ENCODE results near the gene ZDHHC6. TPM values are rescaled to one million over a fixed set of nuclear protein-coding genes. Genes with fewer than 3 reads are reported as not detected.
"Not testable (repeated sequence)": the region's sequence is repeated elsewhere in the genome, so short reads cannot be mapped to it uniquely, and the experiment has no call there.

The ZDHHC6 gene, protein sequence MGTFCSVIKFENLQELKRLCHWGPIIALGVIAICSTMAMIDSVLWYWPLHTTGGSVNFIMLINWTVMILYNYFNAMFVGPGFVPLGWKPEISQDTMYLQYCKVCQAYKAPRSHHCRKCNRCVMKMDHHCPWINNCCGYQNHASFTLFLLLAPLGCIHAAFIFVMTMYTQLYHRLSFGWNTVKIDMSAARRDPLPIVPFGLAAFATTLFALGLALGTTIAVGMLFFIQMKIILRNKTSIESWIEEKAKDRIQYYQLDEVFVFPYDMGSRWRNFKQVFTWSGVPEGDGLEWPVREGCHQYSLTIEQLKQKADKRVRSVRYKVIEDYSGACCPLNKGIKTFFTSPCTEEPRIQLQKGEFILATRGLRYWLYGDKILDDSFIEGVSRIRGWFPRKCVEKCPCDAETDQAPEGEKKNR
- 10 to 100 TPM; 49.4 to 82.7 (median 67.4) TPM for polyA plus RNA-seq (ENCODE audit: insufficient read depth in 1 of 5, insufficient read length in 5 of 5, low replicate concordance in 1 of 5)
- long read RNA-seq, donor 1, transcript ZDHHC6-204 (4 exons, 538 nt) = minor isoform, 6 of 23 reads
- long read RNA-seq, donor 1, transcript ZDHHC6-202 (11 exons, 2,170 nt) = major isoform, 11 of 23 reads
- long read RNA-seq, donor 1, partial matches to known transcripts = 0 of 23 reads
- long read RNA-seq, donor 1, other reads (novel, unspliced or antisense) = 5 of 23 reads
- long read RNA-seq, donor 2, transcript ZDHHC6-204 (4 exons, 538 nt) = major isoform, 5 of 7 reads
- long read RNA-seq, donor 2, partial matches to known transcripts = 0 of 7 reads
- long read RNA-seq, donor 2, other reads (novel, unspliced or antisense) = 0 of 7 reads
- long read RNA-seq, donor 3, transcript ZDHHC6-204 (4 exons, 538 nt) = major isoform, 8 of 10 reads
- long read RNA-seq, donor 3, partial matches to known transcripts = 0 of 10 reads
- long read RNA-seq, donor 3, other reads (novel, unspliced or antisense) = 0 of 10 reads
- long read RNA-seq, donor 4, transcript ZDHHC6-204 (4 exons, 538 nt) = major isoform, 8 of 9 reads
- long read RNA-seq, donor 4, partial matches to known transcripts = 0 of 9 reads
- long read RNA-seq, donor 4, other reads (novel, unspliced or antisense) = 0 of 9 reads
- long read RNA-seq, donor 5, transcript ZDHHC6-204 (4 exons, 538 nt) = major isoform, 6 of 16 reads
- long read RNA-seq, donor 5, partial matches to known transcripts = 6 of 16 reads
- long read RNA-seq, donor 5, other reads (novel, unspliced or antisense) = 0 of 16 reads
- long read RNA-seq, donor 6, transcript ZDHHC6-204 (4 exons, 538 nt) = major isoform, 6 of 12 reads
- long read RNA-seq, donor 6, transcript ZDHHC6-202 (11 exons, 2,170 nt) = major isoform, 6 of 12 reads
- long read RNA-seq, donor 6, partial matches to known transcripts = 0 of 12 reads
- long read RNA-seq, donor 6, other reads (novel, unspliced or antisense) = 0 of 12 reads
- long read RNA-seq, donor 7, partial matches to known transcripts = 0 of 4 reads
- long read RNA-seq, donor 7, other reads (novel, unspliced or antisense) = 0 of 4 reads
- long read RNA-seq, donor 8, transcript ZDHHC6-204 (4 exons, 538 nt) = major isoform, 5 of 7 reads
- long read RNA-seq, donor 8, partial matches to known transcripts = 0 of 7 reads
- long read RNA-seq, donor 8, other reads (novel, unspliced or antisense) = 0 of 7 reads

DNA sequence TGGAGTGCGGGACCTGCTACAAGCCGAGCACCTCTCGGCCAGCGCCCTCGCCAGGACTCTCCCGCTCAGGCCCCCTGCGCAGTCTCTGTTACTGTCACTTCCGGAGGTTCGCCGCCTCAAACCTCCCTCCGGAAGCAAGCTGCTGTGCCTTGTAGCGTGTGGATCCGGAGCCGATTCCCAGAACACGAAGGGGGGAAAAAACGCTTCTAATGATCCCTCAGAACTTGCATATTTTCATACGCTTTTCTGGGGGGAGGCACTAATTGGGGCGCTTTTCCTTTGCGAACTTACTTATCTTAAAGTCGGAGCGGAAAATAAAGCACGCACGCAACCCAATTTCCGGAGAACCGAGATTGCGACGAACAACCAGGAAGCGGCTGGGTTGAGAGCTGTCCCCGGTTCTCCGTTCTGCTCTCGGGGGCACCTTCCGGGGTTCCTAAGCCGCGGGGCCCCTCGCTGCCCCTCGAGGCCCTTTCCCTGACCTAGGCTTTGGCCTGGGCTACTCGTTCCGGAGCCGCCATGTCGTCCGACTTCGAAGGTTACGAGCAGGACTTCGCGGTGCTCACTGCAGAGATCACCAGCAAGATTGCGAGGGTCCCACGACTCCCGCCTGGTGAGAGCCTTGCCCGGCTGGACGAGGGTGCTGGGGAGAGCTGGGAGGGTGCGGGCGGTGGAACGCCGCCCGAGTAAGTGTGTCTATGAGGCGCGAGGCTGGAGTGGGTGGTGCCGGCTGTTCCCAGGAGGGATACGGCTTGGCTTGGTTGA lies at the start of gene ZDHHC6, which contains the start of gene VTI1A:
TSS of gene ZDHHC6 (minus strand) at position 60 of the 765 bp plus-strand sequence. CDS start 1,478 bp downstream, outside the sequence.
TSS of gene VTI1A (plus strand) at position 361 of the 765 bp plus-strand sequence. CDS start at position 520, 159 bp downstream.
- DNase-seq = peak; percentile 85

DNA sequence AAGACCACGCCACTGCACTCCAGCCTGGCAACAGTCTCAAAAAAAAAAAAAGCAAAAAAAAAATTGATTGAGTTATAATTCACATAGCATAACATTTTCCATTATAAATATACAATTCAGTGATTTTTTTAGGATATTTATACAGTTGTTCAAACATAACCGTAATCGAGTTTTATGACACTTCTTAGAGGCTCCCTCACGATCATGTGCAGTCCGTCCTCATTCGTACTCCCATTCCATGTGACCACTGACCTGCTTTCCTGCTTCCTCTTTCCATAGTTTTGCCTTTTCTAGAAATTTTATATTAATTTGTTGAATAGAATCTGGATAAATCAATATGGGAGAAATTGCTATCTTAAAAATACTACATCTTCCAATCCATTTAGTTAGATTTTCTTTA lies 46.0 kb upstream of the ZDHHC6 start:
- DNase-seq = no peak

DNA sequence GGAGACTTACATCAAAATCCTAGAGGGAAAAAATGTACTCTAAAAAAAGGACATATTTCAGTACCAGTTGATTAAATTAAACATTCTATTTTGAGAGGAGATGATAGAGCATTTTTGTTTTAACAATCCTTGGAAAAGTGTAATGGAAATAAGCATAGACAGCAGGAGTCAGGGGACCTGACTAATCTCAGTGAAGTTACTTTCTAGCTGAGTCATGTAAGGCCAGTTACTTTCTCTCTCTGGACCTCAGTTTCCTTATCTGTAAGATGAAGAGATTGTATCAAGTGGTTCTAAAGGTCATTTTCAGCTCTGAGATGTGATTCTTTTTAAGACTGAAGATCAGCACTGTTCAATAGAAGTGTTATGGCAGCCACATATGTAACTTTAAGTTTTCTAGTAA lies 44.4 kb upstream of the ZDHHC6 start:
- DNase-seq = no peak

DNA sequence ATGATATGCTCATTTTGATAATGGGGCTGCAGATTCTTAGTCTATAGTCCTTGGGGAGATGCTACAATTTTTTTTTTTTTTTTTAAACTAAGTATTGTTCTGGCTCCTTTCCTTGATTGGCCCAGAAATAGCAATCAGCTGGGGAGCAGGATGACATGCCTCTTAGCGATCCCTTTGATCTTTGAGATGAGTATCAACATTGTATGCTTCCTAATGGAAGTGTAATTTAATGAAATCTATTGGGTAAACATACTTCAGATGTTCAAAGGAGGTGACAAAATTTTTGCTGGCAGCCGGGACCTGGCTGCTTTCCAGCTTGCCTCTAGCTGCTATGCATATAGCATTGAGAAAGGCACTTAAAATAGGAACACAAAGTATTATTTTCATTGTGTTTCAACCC lies 43.8 kb upstream of the ZDHHC6 start:
- DNase-seq = peak; percentile 82 to 84

DNA sequence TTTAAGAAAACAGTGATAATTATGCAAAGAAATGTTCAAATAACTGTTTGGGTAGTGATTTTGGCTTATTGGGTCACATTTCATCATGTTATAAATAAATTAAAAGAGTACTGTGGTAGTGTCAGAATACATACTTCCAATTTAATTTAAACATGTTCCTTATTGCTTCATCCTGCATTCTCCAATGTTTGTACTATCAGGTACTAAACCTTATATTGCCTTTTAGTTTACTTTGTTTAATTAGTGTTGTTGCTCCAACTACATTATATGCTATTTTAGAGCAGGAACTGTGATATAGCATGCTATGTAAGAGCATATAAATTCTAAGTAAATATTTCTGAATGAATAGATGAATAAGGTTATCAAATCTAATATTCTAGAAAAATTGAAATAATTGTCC lies 41.2 kb upstream of the ZDHHC6 start:
- DNase-seq = no peak

DNA sequence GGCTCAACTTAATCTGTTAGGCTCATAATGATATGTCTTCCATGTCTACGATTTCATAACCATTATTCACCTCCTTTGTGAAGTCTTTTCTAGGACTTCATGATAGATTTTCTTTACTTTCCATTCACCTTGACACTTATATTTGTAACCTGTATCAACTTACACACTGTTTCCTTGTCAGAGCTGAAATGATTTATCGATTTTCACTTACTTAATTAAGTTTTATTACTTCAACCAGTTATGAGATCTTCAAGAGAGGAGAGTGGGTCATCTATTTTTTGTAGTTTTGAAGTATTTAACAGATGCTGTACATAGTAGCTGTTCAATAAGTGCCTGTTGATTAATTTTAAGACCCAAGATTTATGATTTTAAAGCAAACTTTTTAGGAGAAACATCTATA lies 37.7 kb upstream of the ZDHHC6 start:
- DNase-seq = no peak

DNA sequence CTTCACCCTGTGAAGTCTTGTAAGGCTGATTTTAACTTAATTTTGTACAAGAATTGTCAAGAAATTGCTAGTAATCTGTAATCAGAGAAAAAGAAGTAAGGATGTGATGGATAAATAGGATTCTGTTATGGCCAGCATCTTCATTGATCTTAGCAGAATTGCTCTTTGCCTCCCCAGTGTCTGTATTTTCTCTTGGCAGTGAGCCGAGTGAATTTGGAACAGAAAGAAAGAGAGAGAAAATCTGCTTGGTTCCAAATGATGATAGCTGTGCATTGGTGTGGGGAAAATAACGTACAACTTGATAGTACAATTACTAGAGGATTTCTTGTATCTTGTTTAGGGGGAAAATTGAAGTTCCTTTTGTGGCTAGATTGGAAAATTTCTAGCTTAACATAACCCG lies 34.9 kb upstream of the ZDHHC6 start:
- peak; percentile 54 for DNase-seq

DNA sequence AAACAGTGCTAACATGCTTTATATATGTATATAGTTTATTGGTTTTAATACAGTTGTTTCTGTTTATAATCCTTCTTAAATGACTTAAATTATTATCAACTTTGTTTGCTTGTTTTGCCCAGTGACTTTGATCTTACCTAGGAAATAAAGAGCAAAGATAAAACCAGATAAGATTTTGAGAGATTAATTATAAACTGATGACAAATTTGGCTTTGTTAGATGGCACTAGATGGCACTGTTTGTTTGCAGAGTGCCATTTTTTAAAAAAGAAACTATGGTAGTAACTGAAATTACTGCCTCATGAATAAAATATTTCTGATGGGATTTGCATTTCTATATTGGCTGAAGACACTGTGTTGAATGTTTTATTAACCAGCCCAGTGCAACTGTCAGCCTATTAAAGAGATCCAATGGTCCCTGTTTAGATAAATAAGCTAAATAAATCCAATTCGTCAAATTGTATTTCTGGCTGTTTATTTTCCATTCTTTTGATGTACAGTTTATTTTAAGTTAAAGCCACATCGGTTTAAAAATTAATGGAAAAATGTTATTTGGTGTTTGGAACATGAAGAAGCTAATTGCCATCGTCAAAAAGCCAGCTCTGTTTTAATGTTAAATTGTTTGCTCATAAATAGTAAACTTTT lies 29.0 kb upstream of the ZDHHC6 start:
- DNase-seq = peak in 1 of 2 donors; percentile 28

DNA sequence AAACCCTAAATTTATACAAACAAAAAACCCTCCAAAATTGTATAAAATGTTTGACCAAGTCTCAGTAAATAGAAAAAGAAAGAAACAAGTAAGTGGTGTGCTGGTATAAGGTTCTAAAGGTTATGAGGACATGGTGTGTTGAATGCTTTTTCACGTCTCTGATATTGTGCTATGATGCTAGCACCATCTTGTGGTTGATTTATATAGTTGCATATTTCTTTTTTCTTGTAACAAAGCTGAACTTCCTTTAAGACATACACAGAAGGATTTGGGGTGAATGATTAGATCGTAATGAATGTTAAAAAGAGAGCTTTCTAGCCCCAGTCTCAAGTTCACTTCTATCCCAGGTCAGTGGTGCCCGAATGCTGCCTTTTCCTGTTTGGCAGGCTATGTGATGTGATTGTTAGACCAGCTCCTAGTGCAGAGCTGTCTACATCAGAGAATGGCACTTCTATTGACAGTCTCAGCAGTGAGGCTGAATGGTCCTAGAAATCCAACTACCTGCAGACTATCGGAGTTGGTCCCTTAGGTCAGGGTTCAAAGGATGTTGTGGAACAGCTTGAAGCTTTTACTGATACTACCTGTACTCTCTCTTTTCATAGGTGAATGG lies 25.3 kb upstream of the ZDHHC6 start:
- DNase-seq = no peak

DNA sequence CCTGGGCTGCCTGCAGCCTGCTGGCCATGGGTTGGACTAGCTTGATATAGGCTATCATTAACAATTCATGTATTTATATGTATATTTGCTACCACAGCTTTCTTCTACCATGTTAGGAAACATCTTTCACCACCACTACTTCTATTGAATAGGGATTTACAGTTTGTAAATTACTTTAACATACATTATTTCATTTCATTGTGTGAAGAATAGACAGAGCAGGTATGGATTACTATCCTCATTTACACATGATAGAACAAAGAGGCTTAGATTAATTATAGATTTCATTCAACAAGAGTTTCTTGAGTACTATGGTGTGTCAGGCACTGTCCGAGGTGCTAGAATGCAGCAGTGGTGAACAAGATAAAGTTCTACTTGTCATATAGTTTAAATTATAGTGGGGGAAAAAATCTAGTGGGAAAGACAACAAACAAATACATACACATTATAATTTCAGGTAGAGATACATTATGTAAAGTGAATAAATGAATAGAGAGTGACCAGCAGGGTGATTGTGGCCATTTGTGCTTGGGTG lies 20.9 kb upstream of the ZDHHC6 start:
- no peak for DNase-seq

DNA sequence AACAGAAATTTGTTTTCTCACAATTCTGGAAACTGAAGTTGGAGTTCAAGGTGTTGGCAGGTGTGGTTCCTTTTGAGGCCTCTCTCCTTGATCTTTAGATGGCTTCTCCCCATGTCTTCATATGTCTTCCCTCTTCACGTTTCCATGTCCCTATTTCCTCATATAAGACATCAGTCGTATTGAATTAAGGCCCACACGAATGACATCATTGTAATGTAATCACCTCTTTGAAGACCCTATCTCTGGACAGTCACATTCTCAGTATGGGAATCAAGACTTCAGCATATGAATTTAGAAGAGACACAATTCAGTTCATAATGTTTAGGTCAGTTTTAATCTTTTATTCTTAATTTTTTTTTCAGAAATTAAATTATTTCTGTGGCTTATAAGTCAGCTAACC lies 20.1 kb upstream of the ZDHHC6 start:
- no peak for DNase-seq

DNA sequence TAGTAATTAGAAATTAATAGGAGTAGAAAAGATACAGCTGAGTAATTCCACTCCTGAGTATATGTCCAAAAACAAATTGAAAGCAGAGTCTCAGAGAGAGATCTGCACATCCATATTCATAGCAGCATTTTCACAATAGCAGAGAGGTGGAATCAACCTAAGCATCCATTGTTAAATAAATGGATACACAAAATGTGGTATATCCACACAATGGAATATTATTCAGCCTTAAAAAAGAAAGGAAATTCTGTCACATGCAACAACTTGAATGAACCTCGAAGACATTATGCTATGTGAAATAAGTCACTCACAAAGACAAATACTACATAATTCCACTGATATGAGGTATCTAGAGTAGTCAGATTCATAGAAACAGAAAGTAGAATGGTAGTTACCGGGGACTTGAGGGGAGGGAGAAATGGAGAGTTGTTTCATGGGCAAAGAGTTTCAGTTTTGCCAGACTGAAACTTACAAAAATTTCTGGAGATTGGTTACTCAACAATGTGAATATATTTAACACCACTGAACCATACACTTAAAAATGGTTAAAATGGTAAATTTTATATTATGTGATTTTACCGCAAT lies 18.7 kb upstream of the ZDHHC6 start:
- no peak for DNase-seq

DNA sequence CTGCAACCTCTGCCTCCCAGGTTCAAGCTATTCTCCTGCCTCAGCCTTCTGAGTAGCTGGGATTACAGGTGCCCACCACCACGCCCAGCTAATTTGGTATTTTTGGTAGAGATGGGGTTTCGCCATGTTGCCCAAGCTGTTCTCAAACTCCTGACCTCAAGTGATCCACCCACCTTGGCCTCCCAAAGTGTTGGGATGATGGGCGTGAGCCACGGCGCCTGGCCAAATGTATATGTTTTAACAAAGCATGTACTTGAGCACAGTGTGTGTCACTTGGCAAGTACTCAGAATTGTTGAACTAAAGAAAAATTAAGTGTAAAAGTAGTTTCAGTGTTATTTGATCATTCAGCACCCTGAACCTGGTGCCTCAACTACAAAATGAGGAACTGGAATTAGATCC lies 17.4 kb upstream of the ZDHHC6 start:
- not testable (repeated sequence) for DNase-seq

DNA sequence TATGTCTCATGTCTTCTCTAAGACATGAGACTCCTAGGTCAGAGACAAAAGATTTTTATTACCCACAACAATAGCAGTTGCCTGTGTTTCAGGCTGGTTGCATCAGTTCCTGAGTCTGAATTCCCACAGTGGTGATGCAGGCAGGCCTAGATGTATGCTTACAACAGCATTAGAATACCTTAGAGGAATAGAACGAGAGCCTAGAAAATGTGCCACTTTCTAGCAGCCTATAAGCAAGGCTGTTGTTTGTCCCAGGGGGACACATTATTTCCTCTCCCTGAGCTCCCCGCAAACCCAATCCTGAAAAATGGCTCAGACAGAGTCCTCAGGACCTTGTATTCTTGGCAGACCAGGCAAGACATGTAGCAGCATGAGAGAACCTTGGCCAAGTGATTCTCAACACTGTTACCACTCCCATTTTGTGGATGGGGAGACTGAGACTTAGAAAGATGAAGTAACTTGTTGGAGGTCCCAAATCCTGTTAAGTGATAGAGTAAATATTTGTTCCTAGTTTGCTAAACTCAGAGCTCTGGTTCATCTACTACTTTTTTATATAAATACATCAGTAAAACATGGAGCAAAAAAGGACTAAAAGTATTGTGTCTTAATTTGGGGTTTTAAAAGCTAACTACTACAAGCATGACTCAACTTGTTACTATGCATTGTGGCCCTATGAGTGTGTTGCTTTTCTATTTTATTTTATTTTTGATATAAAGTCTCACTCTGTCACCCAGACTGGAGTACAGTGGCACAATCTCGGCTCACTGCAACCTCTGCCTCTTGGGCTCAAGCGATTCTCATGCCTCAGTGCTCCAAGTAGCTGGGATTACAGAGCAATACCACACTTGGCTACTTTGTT lies 14.5 kb upstream of the ZDHHC6 start:
- DNase-seq = no peak

DNA sequence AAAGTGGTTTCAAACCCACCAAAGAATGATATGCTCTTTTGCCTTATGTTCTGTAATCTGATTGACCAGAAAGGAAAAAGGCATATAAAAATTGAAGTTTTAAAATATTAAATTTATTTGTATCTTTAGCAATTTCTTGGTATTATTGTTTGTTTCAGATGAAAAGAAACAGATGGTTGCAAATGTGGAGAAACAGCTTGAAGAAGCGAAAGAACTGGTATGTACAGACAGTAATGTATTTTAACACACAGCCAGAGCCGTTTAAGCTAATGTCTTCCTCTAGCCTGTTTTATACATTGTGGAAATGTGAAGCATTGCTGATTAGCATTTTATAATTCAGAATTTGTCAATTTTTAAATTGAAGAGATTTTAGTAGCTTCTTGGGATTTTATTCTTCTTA lies 13.7 kb upstream of the ZDHHC6 start:
- no peak for DNase-seq

DNA sequence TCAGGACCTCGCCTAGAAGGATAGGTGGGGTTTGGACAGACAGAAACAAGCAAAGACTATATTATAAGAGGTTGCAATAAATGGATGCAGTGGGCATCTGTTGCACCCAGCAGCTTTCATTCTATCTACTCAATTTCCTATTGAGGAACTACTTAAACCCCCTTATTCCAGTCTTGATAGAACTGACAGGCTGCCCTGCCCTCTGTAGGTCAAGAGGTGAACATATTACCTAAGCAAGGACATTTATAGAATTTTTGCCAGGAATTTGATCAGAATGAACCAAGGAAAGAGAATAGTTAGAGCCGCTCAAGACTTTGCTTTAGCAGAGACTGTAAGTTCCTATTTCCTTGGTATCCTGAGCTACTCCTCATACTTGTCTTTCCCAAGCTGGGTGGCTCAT lies 9.8 kb upstream of the ZDHHC6 start:
- DNase-seq = no peak

All from right lung (tissue), 10 donors.